ENCODE measurements around the gene C4orf46. TPM values are rescaled to one million over a fixed set of nuclear protein-coding genes. Genes with fewer than 3 reads are reported as not detected.

C4orf46 gene
- total RNA-seq: 6.9 and 7.4 TPM in 2 replicates

GRCh38 chr4:158671665-158671914 is at the start of gene C4orf46:
C4orf46 (minus strand) TSS chr4:158671887; CDS start chr4:158671801, 86 bp downstream.

GRCh38 chr4:158671915-158672806 is 474 bp upstream of the C4orf46 start, which contains the start of gene ETFDH:
ETFDH (plus strand) TSS chr4:158672296; CDS start chr4:158672457, 161 bp downstream.

Other genes starting within 250 kb of the C4orf46 start
- 0.34 and 0.47 TPM in 2 replicates for gene RXFP1, start 150.0 kb downstream of the C4orf46 start, total RNA-seq
- 24.4 and 25.7 TPM in 2 replicates for gene ETFDH, start 409 bp upstream of the C4orf46 start, total RNA-seq
- 22.1 TPM in 2 replicates for gene PPID, start 51.5 kb upstream of the C4orf46 start, total RNA-seq
- 16.7 and 17.9 TPM in 2 replicates for gene FNIP2, start 97.1 kb upstream of the C4orf46 start, total RNA-seq

Data from bronchial smooth muscle cell (primary cell).